ENCODE results near the gene HEXA. TPM values are rescaled to one million over a fixed set of nuclear protein-coding genes. Genes with fewer than 3 reads are reported as not detected.

The HEXA gene
- total RNA-seq, 1 experiment from 2014 or later: 199 TPM

DNA sequence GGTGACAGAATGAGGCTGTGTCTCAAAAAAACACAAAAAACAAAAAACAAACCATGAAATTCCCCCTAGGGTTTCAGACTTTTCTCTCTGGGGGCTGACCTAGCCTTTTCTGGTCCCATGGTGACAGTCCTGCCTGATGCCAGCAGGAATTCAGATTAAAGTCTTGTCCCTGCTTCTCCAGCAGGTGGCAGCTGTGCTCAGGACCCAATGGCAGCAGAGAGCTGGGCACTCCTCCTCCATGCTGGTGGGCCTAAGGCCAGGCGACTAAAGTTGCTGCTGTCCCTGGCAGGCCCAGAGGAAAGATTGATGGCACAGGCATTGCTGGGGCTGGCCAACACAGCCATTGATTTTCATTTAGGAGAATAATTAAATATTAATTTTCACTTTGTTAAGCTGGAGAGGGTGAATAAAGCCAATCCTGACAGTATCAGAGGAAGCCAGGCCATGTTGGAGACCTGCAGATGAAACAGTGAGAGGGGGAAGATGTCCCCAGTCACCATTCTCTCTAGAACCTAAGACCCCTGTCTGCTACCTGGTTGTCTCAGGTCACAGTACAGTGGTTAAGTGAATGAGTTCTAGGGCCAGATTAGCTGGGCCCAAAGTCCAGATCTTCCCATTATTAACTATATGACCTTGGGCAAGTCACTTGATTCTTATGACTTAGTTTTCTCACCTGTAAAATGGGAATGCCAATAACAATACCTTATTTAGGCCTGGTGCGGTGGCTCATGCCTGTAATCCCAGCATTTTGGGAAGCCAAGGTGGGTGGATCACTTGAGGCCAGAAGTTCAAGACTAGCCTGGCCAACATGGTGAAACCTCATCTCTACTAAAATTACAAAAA is 63.0 kb downstream of the HEXA start:
- TF ChIP-seq TCF7L2 (IDR thresholded peaks at IDR 0.05; ENCODE audit: low read depth, low read length): no peak
- TF ChIP-seq, protein P1, sequence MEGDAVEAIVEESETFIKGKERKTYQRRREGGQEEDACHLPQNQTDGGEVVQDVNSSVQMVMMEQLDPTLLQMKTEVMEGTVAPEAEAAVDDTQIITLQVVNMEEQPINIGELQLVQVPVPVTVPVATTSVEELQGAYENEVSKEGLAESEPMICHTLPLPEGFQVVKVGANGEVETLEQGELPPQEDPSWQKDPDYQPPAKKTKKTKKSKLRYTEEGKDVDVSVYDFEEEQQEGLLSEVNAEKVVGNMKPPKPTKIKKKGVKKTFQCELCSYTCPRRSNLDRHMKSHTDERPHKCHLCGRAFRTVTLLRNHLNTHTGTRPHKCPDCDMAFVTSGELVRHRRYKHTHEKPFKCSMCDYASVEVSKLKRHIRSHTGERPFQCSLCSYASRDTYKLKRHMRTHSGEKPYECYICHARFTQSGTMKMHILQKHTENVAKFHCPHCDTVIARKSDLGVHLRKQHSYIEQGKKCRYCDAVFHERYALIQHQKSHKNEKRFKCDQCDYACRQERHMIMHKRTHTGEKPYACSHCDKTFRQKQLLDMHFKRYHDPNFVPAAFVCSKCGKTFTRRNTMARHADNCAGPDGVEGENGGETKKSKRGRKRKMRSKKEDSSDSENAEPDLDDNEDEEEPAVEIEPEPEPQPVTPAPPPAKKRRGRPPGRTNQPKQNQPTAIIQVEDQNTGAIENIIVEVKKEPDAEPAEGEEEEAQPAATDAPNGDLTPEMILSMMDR (IDR thresholded peaks at IDR 0.05): peak; percentile 93
- no peak for TF ChIP-seq POLR2AphosphoS5 (IDR thresholded peaks at IDR 0.05; ENCODE audit: low read depth, low read length)
- no peak for TF ChIP-seq SIN3A (IDR thresholded peaks at IDR 0.05; ENCODE audit: borderline replicate concordance, insufficient read depth, low read depth, low read length)
- no peak for TF ChIP-seq REST (IDR thresholded peaks at IDR 0.05; ENCODE audit: insufficient read depth in 1 of 2, low read depth in 2 of 2, low read length in 1 of 2)
- no peak overlapping the region for H3K4me3 ChIP-seq (ENCODE audit: low read depth in 2 of 2, low read length in 2 of 2)
- peak; percentile 39 for DNase-seq (ENCODE audit: low read depth, low spot score)
- in situ Hi-C loops (cut with HindIII; ENCODE audit: low pct_unique_long_range_greater_than_20kb, low sequenced_read_pairs): no loop called here
- H3K27me3 ChIP-seq (ENCODE audit: control insufficient read depth, insufficient read depth, low read length): no peaks in the 10 kb centered on the region; the same call in 1 of the 2 replicates
- ChIA-PET POLR2A (no interaction called here), CTCF (no interaction called here)
- BruUV-seq (replicated peaks): no TSS peak
- intact Hi-C loops (cut with micrococcal nuclease; ENCODE audit: unreplicated experiment): no loop called here
- no peaks in the 10 kb centered on the region for H3K36me3 ChIP-seq (ENCODE audit: control insufficient read depth, insufficient read depth, low read length)
- no peaks in the 10 kb centered on the region for H3K4me1 ChIP-seq (ENCODE audit: control insufficient read depth, insufficient read depth, low read length)
- H3K27ac ChIP-seq (ENCODE audit: low read length): no peak overlapping the region
- ATAC-seq: peak; percentile 93
- H3K9me3 ChIP-seq (ENCODE audit: control insufficient read depth, insufficient read depth, low read depth, low read length): no peaks in the 10 kb centered on the region

- no peak for DNase-seq (ENCODE audit: low read depth, low spot score)
- no peaks in the 10 kb centered on the region for H3K4me1 ChIP-seq (ENCODE audit: control insufficient read depth, insufficient read depth, low read length)
- H3K36me3 ChIP-seq (ENCODE audit: control insufficient read depth, insufficient read depth, low read length): no peaks in the 10 kb centered on the region
- CTCF ChIA-PET: no interaction called here
- in situ Hi-C loops (cut with HindIII; ENCODE audit: low pct_unique_long_range_greater_than_20kb, low sequenced_read_pairs): no loop called here
- no peak overlapping the region for H3K4me3 ChIP-seq (ENCODE audit: low read depth in 2 of 2, low read length in 2 of 2)
- TF ChIP-seq REST (IDR thresholded peaks at IDR 0.05; ENCODE audit: insufficient read depth in 1 of 2, low read depth in 2 of 2, low read length in 1 of 2) (no peak), POLR2AphosphoS5 (IDR thresholded peaks at IDR 0.05; ENCODE audit: low read depth, low read length) (no peak), SIN3A (IDR thresholded peaks at IDR 0.05; ENCODE audit: borderline replicate concordance, insufficient read depth, low read depth, low read length) (no peak), TCF7L2 (IDR thresholded peaks at IDR 0.05; ENCODE audit: low read depth, low read length) (no peak)
- TF ChIP-seq, protein P1 (IDR thresholded peaks at IDR 0.05): no peak
- BruUV-seq (replicated peaks): no TSS peak
- POLR2A ChIA-PET: no interaction called here
- no peaks in the 10 kb centered on the region for H3K9me3 ChIP-seq (ENCODE audit: control insufficient read depth, insufficient read depth, low read depth, low read length)
- H3K27ac ChIP-seq (ENCODE audit: low read length): no peak overlapping the region
- H3K27me3 ChIP-seq (ENCODE audit: control insufficient read depth, insufficient read depth, low read length): no peaks in the 10 kb centered on the region; the same call in 1 of the 2 replicates
- no peak for ATAC-seq
- intact Hi-C loops (cut with micrococcal nuclease; ENCODE audit: unreplicated experiment): no loop called here
Measured at GRCh38 chr15:72307026-72307425, 68.8 kb downstream of the HEXA start.

Measured in Panc1 (cell line).